H54 (cell line): Measurements from ENCODE around the gene ZNF460.
A peak's percentile ranks its signal among the peaks of the same experiment; 100 is the strongest.
"Not testable (repeated sequence)": the region's sequence is repeated elsewhere in the genome, so short reads cannot be mapped to it uniquely, and the experiment has no call there.

ENCODE experiments used
- DNase-seq: peaks from one replicate; pipeline ENCODE4 v3.0.0; 2011; ENCODE audit warnings: low spot score, mixed read lengths; ENCODE audit not compliant: insufficient read length
- FAIRE-seq: peaks from 3 replicates; lab custom pipeline; 2011; peaks lifted over from hg19 to GRCh38; lab: Jason Lieb, UNC
- POLR2A ChIP-seq: IDR thresholded peaks from 2 replicates; pipeline ENCODE4 v1.6.1; 2011; ENCODE audit warnings: low read depth, mild to moderate bottlenecking, low read length

The ZNF460 gene

GRCh38 chr19:57263244-57263741, 17.0 kb upstream of the ZNF460 start:
- FAIRE-seq (no peak), DNase-seq (no peak)
- TF ChIP-seq POLR2A, result no peak

GRCh38 chr19:57267291-57267690, 13.0 kb upstream of the ZNF460 start:
- no peak for FAIRE-seq
- no peak for DNase-seq
- no peak for TF ChIP-seq POLR2A

GRCh38 chr19:57269515-57270250, 10.6 kb upstream of the ZNF460 start:
- DNase-seq (peak; percentile 46), FAIRE-seq (no peak)
- TF ChIP-seq POLR2A, result no peak

DNA sequence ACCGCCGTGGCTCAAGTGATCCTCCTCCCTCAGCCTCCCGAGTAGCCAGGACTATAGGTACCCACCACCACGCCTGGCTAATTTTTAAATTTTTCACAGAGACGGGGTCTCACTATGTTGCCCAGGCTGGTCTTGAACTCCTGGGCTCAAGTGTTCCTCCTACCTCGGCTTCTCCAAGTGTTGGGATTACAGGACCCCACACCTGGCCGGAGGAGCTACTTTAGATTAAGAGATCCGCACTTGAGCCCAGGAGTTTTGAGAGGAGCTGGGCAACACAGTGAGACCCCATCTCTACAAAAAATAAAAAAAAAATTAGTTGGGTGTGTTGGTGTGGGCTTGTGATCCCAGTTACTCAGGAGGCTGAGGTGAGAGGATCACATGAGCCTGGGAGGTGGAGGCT, 9.0 kb upstream of the ZNF460 start:
- no peak for FAIRE-seq
- TF ChIP-seq POLR2A, result no peak
- no peak for DNase-seq

GRCh38 chr19:57273014-57273413, 7.3 kb upstream of the ZNF460 start:
- no peak for TF ChIP-seq POLR2A
- DNase-seq (no peak), FAIRE-seq (no peak)

DNA sequence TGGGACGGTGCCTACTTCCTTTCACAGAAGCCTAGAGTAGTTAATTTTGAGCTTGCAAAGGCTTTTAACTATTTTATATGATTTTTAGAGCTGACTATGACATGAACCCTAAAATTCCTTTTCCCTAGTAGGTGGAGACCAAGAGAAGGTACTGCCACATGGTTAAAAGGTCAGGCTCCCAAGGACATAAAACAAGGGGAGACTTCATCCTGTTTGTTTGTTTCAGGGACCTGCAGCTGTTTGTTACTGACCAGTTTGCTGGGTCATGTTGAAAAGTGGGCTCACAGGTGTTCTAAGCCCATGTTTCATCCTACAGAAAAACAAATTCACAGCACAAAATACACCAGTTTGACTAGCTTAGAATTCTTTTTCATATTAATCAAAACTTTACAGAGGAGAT, 3.9 kb upstream of the ZNF460 start:
- no peak for TF ChIP-seq POLR2A
- FAIRE-seq, result no peak

GRCh38 chr19:57278481-57278880, 1.8 kb upstream of the ZNF460 start:
- not testable (repeated sequence) for DNase-seq, FAIRE-seq

More for the DNA sequence above, 3.9 kb upstream of the ZNF460 start:
- no peak for DNase-seq

GRCh38 chr19:57279418-57280164, 694 bp upstream of the ZNF460 start:
- DNase-seq (peak; percentile 96), FAIRE-seq (no peak)
- TF ChIP-seq POLR2A, result peak; percentile 81

GRCh38 chr19:57280962-57281400, 696 bp downstream of the ZNF460 start:
- no peak for FAIRE-seq
- TF ChIP-seq POLR2A, result no peak
- no peak for DNase-seq

GRCh38 chr19:57282011-57282643, 1.8 kb downstream of the ZNF460 start:
- FAIRE-seq (no peak), DNase-seq (peak; percentile 7)
- no peak for TF ChIP-seq POLR2A

DNA sequence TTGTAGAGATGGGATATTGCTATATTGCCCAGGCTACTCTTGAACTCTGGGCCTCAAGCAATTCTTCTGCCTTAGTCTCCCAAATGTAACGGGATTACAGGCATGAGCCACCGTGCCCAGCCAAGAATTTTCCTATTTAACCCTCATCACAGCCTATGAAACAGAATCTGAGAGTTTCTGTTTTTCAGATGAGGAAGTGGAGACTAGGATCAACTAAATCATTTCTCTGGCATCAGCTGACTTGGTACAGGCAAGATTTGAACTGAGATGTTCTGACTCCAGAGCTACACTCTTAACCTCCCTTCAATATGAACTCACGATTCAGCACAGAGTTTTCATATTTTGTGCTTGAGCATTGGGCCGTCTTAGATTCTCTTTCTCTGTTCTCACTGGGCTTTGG, 8.1 kb downstream of the ZNF460 start:
- TF ChIP-seq POLR2A, result no peak
- FAIRE-seq (no peak), DNase-seq (no peak)

DNA sequence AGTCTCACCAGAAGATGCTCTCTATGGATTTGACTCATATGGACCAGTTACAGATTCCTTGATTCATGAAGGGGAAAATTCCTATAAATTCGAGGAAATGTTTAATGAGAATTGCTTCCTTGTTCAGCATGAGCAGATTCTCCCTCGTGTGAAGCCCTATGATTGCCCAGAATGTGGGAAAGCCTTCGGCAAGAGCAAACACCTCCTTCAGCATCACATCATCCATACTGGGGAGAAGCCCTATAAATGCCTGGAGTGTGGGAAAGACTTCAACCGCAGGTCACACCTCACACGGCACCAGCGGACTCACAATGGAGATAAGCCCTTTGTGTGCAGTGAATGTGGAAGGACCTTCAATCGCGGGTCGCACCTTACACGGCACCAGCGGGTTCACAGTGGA, 10.7 kb downstream of the ZNF460 start:
- no peak for DNase-seq

DNA sequence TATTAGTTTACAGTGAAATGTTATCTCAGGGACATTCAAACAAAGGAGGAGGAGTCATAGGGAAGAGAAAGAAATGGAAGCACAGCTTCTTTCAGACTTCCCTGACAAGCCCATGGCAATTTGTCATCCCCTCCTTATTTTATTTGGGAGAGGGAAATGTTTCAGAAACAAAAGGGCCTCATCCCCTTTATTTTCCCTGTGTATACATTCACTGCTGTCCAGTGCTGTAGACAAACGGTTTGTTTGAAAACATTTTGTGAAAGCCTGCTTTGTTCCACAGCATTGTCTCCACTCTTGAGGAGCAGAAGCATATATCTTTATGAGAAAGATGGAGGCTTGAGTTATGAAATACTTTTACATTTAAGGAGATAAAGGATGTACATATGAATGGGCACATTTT, 12.3 kb downstream of the ZNF460 start:
- DNase-seq, result no peak
- no peak for TF ChIP-seq POLR2A
- no peak for FAIRE-seq

More for the DNA sequence above, 10.7 kb downstream of the ZNF460 start:
- TF ChIP-seq POLR2A, result no peak
- no peak for FAIRE-seq

DNA sequence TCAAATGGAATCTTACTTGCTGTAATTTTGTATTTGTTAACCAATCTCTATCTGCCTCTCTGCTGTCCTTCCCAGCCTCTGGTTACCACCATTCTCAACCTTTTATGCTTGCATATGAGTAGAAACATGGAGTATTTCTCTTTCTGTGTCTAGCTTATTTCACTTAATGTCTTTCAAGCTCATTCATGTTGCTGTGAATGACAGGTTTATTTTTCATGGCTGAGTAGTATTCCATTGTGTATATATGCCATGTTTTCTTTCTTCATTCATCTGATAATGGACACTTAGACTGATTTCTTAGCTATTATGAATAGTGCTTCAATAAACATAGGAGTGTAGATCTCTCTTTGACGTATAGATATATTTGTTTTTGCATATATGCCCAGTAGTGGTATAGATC, 13.4 kb downstream of the ZNF460 start:
- DNase-seq (no peak), FAIRE-seq (no peak)
- no peak for TF ChIP-seq POLR2A
